ENCODE results near the gene TFCP2L1.

Gene TFCP2L1

DNA sequence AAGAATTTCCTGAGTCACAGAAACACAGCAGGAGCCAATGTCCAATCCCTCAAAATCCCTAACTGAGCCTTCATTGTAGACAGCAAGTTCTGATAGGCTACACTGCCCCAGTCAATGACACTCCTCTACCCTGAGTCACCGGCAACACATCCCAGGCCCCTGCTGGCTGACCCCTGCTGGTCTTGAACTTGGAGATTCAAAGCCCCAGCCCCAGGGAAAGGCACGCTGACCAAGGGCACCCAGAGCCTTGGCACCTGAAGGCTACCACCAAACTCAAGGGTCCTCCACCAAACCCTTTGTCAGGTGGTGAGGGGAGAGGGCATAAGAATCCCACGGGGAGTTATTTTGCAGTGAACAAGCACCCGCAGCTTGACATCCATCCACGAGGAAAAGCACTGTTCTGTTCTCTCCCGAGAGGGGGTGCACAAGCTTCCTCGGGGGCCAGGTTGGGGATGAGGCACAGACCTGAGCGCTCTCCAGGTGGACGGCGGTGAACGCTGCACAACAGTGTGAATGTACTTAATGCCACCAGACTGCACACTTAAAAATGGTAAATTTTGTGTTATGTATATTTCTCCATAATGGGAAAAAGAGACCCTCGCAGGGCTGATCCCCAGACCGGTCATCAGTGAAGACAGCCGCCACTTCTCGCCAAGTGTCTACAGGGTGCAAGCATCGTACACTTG, 46.9 kb downstream of the TFCP2L1 start:
- Histone ChIP-seq H2BK5ac (ENCODE audit: low read length) (no peak overlapping the region), H3K27me3 (ENCODE audit: control insufficient read depth in 3 of 3, insufficient read depth in 3 of 3, low read depth in 1 of 3, low read length in 3 of 3) (peaks cover 0 to 54% (median 0%) of the 10 kb centered on the region in 3 experiments)
- WGBS, 2 donors (ENCODE audit: extremely low coverage in 2 of 2, insufficient read length in 2 of 2, insufficient replicate concordance in 1 of 2), result no CpG with 5 or more reads among the region's 16 CpGs

DNA sequence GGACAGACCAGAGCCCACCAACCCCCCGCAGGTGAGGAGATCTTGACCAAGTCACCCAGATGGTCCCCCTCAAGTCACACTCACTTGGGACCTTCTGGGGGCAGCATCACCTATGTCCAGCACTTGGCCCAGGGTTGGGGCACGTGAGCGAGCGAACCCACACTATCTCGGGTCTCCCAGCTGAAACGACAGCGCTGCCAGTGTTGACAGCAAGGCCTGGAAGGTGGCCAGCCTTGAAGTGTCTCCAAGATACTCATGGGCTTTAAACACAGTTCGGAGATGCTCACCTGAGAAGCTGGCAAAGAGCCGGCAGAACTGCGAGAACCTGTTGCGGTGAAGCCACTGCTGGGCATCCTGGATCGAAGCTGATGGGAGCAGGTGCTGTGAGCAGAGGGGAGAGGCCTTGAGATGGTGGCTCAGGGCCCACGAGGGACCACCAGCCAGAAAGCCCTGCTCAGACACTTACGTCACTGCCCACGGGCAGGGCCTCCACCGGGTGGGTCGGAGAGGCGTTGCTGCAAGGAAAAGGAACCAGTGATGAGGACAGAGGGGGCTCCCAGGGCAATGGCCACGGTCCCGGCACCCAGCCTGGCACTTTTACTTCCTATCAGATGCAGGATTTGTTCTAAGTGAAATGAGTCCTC, 47.5 kb downstream of the TFCP2L1 start:
- H3K27ac ChIP-seq (replicated peaks; ENCODE audit: low read length), result no peak overlapping the region
- no peak overlapping the region for H4K91ac ChIP-seq (ENCODE audit: low read depth, low read length, poor library complexity)
- H2AK5ac ChIP-seq (ENCODE audit: low read depth, low read length), result no peak overlapping the region
- no peak overlapping the region for H2AFZ ChIP-seq (ENCODE audit: low read length)
- no peaks in the 10 kb centered on the region for H3K36me3 ChIP-seq (replicated peaks in 1 of 2; ENCODE audit: control insufficient read depth in 2 of 2, insufficient read depth in 2 of 2, low read length in 2 of 2)
- H3K18ac ChIP-seq (ENCODE audit: low read length), result peak overlapping the region; percentile 72
- peaks cover 0 to 50% (median 0%) of the 10 kb centered on the region in 3 experiments for H3K27me3 ChIP-seq (ENCODE audit: control insufficient read depth in 3 of 3, insufficient read depth in 3 of 3, low read depth in 1 of 3, low read length in 3 of 3)
- H2BK12ac ChIP-seq (ENCODE audit: low read length), result no peak overlapping the region
- no peaks in the 10 kb centered on the region for H3K79me1 ChIP-seq (ENCODE audit: low read depth, low read length)
- H3K4me1 ChIP-seq (ENCODE audit: control insufficient read depth in 2 of 2, insufficient read depth in 1 of 2, low read depth in 1 of 2, low read length in 2 of 2), result no peaks in the 10 kb centered on the region
- no peak overlapping the region for H3K23ac ChIP-seq (ENCODE audit: low read depth, low read length, poor library complexity)
- H3K4me3 ChIP-seq (ENCODE audit: low read length in 2 of 2), result no peak overlapping the region
- H2BK120ac ChIP-seq (ENCODE audit: low read depth, low read length), result no peak overlapping the region
- H3K9me3 ChIP-seq (replicated peaks in 1 of 2; ENCODE audit: control insufficient read depth in 2 of 2, insufficient read depth in 1 of 2, low read depth in 1 of 2, low read length in 2 of 2), result no peaks in the 10 kb centered on the region
- H3K14ac ChIP-seq (ENCODE audit: low read length), result no peak overlapping the region
- H4K8ac ChIP-seq (ENCODE audit: low read depth, low read length), result no peak overlapping the region
- H2BK15ac ChIP-seq (ENCODE audit: low read length), result no peak overlapping the region
- DNase-seq (ENCODE audit: low spot score), result no peak
- no peak overlapping the region for H2BK5ac ChIP-seq (ENCODE audit: low read length)
- H3K9ac ChIP-seq (ENCODE audit: low read depth, low read length, poor library complexity), result no peak overlapping the region
- no peak overlapping the region for H3K4ac ChIP-seq (ENCODE audit: low read length)
- no peak overlapping the region for H3K4me2 ChIP-seq (ENCODE audit: insufficient read depth, low read length, poor library complexity, severe bottlenecking)
- no CpG with 5 or more reads among the region's 20 CpGs for WGBS, 2 donors (ENCODE audit: extremely low coverage in 2 of 2, insufficient read length in 2 of 2, insufficient replicate concordance in 1 of 2)

More for the DNA sequence above, 46.9 kb downstream of the TFCP2L1 start:
- no peaks in the 10 kb centered on the region for H3K79me1 ChIP-seq (ENCODE audit: low read depth, low read length)
- no peak overlapping the region for H2AFZ ChIP-seq (ENCODE audit: low read length)
- H2BK15ac ChIP-seq (ENCODE audit: low read length), result no peak overlapping the region
- no peaks in the 10 kb centered on the region for H3K36me3 ChIP-seq (replicated peaks in 1 of 2; ENCODE audit: control insufficient read depth in 2 of 2, insufficient read depth in 2 of 2, low read length in 2 of 2)
- no peak overlapping the region for H2BK120ac ChIP-seq (ENCODE audit: low read depth, low read length)
- no peak overlapping the region for H4K8ac ChIP-seq (ENCODE audit: low read depth, low read length)
- H3K9me3 ChIP-seq (replicated peaks in 1 of 2; ENCODE audit: control insufficient read depth in 2 of 2, insufficient read depth in 1 of 2, low read depth in 1 of 2, low read length in 2 of 2), result no peaks in the 10 kb centered on the region
- H4K91ac ChIP-seq (ENCODE audit: low read depth, low read length, poor library complexity), result no peak overlapping the region
- H3K4ac ChIP-seq (ENCODE audit: low read length), result no peak overlapping the region
- no peak overlapping the region for H3K9ac ChIP-seq (ENCODE audit: low read depth, low read length, poor library complexity)
- no peak overlapping the region for H2BK12ac ChIP-seq (ENCODE audit: low read length)
- no peak overlapping the region for H3K18ac ChIP-seq (ENCODE audit: low read length)
- H2AK5ac ChIP-seq (ENCODE audit: low read depth, low read length), result no peak overlapping the region
- H3K4me2 ChIP-seq (ENCODE audit: insufficient read depth, low read length, poor library complexity, severe bottlenecking), result no peak overlapping the region
- DNase-seq (ENCODE audit: low spot score), result no peak
- no peak overlapping the region for H3K27ac ChIP-seq (replicated peaks; ENCODE audit: low read length)
- H3K23ac ChIP-seq (ENCODE audit: low read depth, low read length, poor library complexity), result no peak overlapping the region
- no peak overlapping the region for H3K14ac ChIP-seq (ENCODE audit: low read length)
- no peak overlapping the region for H3K4me3 ChIP-seq (ENCODE audit: low read length in 2 of 2)
- H3K4me1 ChIP-seq (ENCODE audit: control insufficient read depth in 2 of 2, insufficient read depth in 1 of 2, low read depth in 1 of 2, low read length in 2 of 2), result no peaks in the 10 kb centered on the region

DNA sequence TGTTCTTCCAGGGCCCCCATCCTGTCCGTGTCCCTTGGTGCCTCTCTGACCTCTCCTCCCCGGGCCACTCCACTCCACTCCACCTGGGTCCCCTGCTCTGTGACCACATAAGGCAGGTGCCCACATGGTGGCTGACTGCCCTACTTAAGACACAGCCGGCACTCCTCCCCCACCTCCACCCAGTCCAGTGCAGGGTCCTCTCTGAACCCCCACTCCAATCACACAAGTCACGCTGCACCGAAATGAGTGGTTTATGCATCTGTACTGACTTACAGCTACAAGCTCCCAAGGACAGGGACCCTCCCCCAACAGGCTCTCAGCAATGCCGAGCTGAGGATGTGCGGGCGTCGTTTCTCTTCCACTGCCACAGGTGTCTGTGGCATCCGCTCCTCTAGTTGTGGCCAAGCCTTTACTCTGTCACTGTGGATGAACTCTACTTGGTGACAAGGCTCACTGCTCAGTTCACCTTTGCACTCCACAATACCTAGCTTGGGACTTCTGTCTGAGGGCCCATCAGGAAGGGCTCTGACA, 48.3 kb downstream of the TFCP2L1 start:
- WGBS, 2 donors (ENCODE audit: extremely low coverage in 2 of 2, insufficient read length in 2 of 2, insufficient replicate concordance in 1 of 2), result no CpG with 5 or more reads among the region's 10 CpGs
- no peak overlapping the region for H2AFZ ChIP-seq (ENCODE audit: low read length)

GRCh38 chr2:121236101-121236640, 48.8 kb downstream of the TFCP2L1 start:
- H3K4me2 ChIP-seq (ENCODE audit: insufficient read depth, low read length, poor library complexity, severe bottlenecking), result no peak overlapping the region

More for the DNA sequence above, 48.3 kb downstream of the TFCP2L1 start:
- Histone ChIP-seq H2AK5ac (ENCODE audit: low read depth, low read length) (no peak overlapping the region), H3K4ac (ENCODE audit: low read length) (no peak overlapping the region), H3K9me3 (replicated peaks in 1 of 2; ENCODE audit: control insufficient read depth in 2 of 2, insufficient read depth in 1 of 2, low read depth in 1 of 2, low read length in 2 of 2) (no peaks in the 10 kb centered on the region), H3K4me3 (ENCODE audit: low read length in 2 of 2) (no peak overlapping the region), H3K23ac (ENCODE audit: low read depth, low read length, poor library complexity) (peak overlapping the region; percentile 10), H2BK120ac (ENCODE audit: low read depth, low read length) (no peak overlapping the region), H3K27me3 (ENCODE audit: control insufficient read depth in 3 of 3, insufficient read depth in 3 of 3, low read depth in 1 of 3, low read length in 3 of 3) (peaks cover 0 to 45% (median 0%) of the 10 kb centered on the region in 3 experiments), H4K8ac (ENCODE audit: low read depth, low read length) (no peak overlapping the region), H2BK15ac (ENCODE audit: low read length) (no peak overlapping the region), H2BK12ac (ENCODE audit: low read length) (no peak overlapping the region), H3K18ac (ENCODE audit: low read length) (peak overlapping the region; percentile 81), H3K36me3 (replicated peaks in 1 of 2; ENCODE audit: control insufficient read depth in 2 of 2, insufficient read depth in 2 of 2, low read length in 2 of 2) (no peaks in the 10 kb centered on the region), H3K4me2 (ENCODE audit: insufficient read depth, low read length, poor library complexity, severe bottlenecking) (no peak overlapping the region), H3K14ac (ENCODE audit: low read length) (no peak overlapping the region), H3K27ac (replicated peaks; ENCODE audit: low read length) (no peak overlapping the region), H3K9ac (ENCODE audit: low read depth, low read length, poor library complexity) (no peak overlapping the region), H3K4me1 (ENCODE audit: control insufficient read depth in 2 of 2, insufficient read depth in 1 of 2, low read depth in 1 of 2, low read length in 2 of 2) (no peaks in the 10 kb centered on the region), H3K79me1 (ENCODE audit: low read depth, low read length) (no peaks in the 10 kb centered on the region), H4K91ac (ENCODE audit: low read depth, low read length, poor library complexity) (no peak overlapping the region), H2BK5ac (ENCODE audit: low read length) (no peak overlapping the region)
- DNase-seq (ENCODE audit: low spot score), result no peak

More at GRCh38 chr2:121236101-121236640, 48.8 kb downstream of the TFCP2L1 start:
- Histone ChIP-seq H3K23ac (ENCODE audit: low read depth, low read length, poor library complexity) (no peak overlapping the region), H3K9ac (ENCODE audit: low read depth, low read length, poor library complexity) (no peak overlapping the region), H3K27me3 (ENCODE audit: control insufficient read depth in 3 of 3, insufficient read depth in 3 of 3, low read depth in 1 of 3, low read length in 3 of 3) (peaks cover 0 to 41% (median 0%) of the 10 kb centered on the region in 3 experiments), H3K14ac (ENCODE audit: low read length) (no peak overlapping the region), H2AFZ (ENCODE audit: low read length) (no peak overlapping the region), H2BK15ac (ENCODE audit: low read length) (no peak overlapping the region), H3K4ac (ENCODE audit: low read length) (no peak overlapping the region), H3K9me3 (replicated peaks in 1 of 2; ENCODE audit: control insufficient read depth in 2 of 2, insufficient read depth in 1 of 2, low read depth in 1 of 2, low read length in 2 of 2) (no peaks in the 10 kb centered on the region), H2BK5ac (ENCODE audit: low read length) (no peak overlapping the region), H2BK120ac (ENCODE audit: low read depth, low read length) (no peak overlapping the region), H4K91ac (ENCODE audit: low read depth, low read length, poor library complexity) (no peak overlapping the region), H3K27ac (replicated peaks; ENCODE audit: low read length) (no peak overlapping the region), H3K79me1 (ENCODE audit: low read depth, low read length) (no peaks in the 10 kb centered on the region), H2AK5ac (ENCODE audit: low read depth, low read length) (no peak overlapping the region), H3K4me3 (ENCODE audit: low read length in 2 of 2) (no peak overlapping the region), H3K18ac (ENCODE audit: low read length) (no peak overlapping the region), H4K8ac (ENCODE audit: low read depth, low read length) (no peak overlapping the region), H3K36me3 (replicated peaks in 1 of 2; ENCODE audit: control insufficient read depth in 2 of 2, insufficient read depth in 2 of 2, low read length in 2 of 2) (no peaks in the 10 kb centered on the region), H2BK12ac (ENCODE audit: low read length) (no peak overlapping the region), H3K4me1 (ENCODE audit: control insufficient read depth in 2 of 2, insufficient read depth in 1 of 2, low read depth in 1 of 2, low read length in 2 of 2) (no peaks in the 10 kb centered on the region)
- no peak for DNase-seq (ENCODE audit: low spot score)
- WGBS, 2 donors (ENCODE audit: extremely low coverage in 2 of 2, insufficient read length in 2 of 2, insufficient replicate concordance in 1 of 2), result no CpG with 5 or more reads among the region's 13 CpGs

All from neuronal stem cell (in vitro differentiated cells).